WTC11 (cell line): ENCODE results near the gene PKMYT1. TPM values are rescaled to one million over a fixed set of nuclear protein-coding genes. Genes with fewer than 3 reads are reported as not detected.
A peak's percentile ranks its signal among the peaks of the same experiment; 100 is the strongest.

ENCODE experiments used
- ATAC-seq: fragments of 200-7000 bp; cut with Tn5 transposase; 2 replicates; pipeline ENCODE4 v1.10.0; 2021; ENCODE audit warnings: mild to moderate bottlenecking, moderate library complexity
- CTCF ChIA-PET: fragments of 300-600 bp; sonication (Branson Sonifier 250); formaldehyde crosslinking; loops from one replicate; lab custom pipeline; 2021; ENCODE audit warnings: antibody characterized with exemption; lab: Charles Lee
- POLR2A ChIA-PET: fragments of 350-600 bp; sonication (Branson Sonifier 250); formaldehyde crosslinking; loops from one replicate; lab custom pipeline; 2021; ENCODE audit warnings: antibody characterized with exemption; lab: Charles Lee
- DNase-seq: peaks from one replicate; pipeline ENCODE4 v3.0.0; 2021; ENCODE audit warnings: low spot score
- H3K27ac Mint-ChIP-seq: 2 replicates; pipeline ENCODE4 v1.8.0; 2021; ENCODE audit warnings: mixed read lengths
- H3K27me3 Mint-ChIP-seq: 2 replicates; pipeline ENCODE4 v1.8.0; 2021; ENCODE audit warnings: low read depth, mild to moderate bottlenecking, moderate library complexity, mixed read lengths
- H3K36me3 Mint-ChIP-seq: 2 replicates; pipeline ENCODE4 v1.8.0; 2021; ENCODE audit warnings: mixed read lengths
- H3K4me1 Mint-ChIP-seq: 2 replicates; pipeline ENCODE4 v1.8.0; 2022; ENCODE audit warnings: mixed read lengths
- H3K4me3 Mint-ChIP-seq: 2 replicates; pipeline ENCODE4 v1.8.0; 2021; ENCODE audit warnings: mild to moderate bottlenecking, moderate library complexity, mixed read lengths
- H3K9me3 Mint-ChIP-seq: 2 replicates; pipeline ENCODE4 v1.8.0; 2021; ENCODE audit warnings: mixed read lengths
- ATF1 ChIP-seq: sonication (generic); formaldehyde crosslinking; IDR thresholded peaks from 2 replicates; pipeline ENCODE4 v1.8.1; 2023; ENCODE audit warnings: mild to moderate bottlenecking, moderate library complexity, missing genetic modification reagents
- ATF6 ChIP-seq: sonication (generic); formaldehyde crosslinking; IDR thresholded peaks from 2 replicates; pipeline ENCODE4 v1.8.1; 2023; ENCODE audit warnings: mild to moderate bottlenecking, missing genetic modification reagents
- CREB1 ChIP-seq: sonication (generic); formaldehyde crosslinking; IDR thresholded peaks from 2 replicates; pipeline ENCODE4 v1.8.0; 2023; ENCODE audit warnings: mild to moderate bottlenecking, missing genetic modification reagents
- E2F5 ChIP-seq: sonication (generic); formaldehyde crosslinking; IDR thresholded peaks from 2 replicates; pipeline ENCODE4 v1.8.1; 2022; ENCODE audit warnings: mild to moderate bottlenecking, moderate library complexity, missing genetic modification reagents
- FOXK1 ChIP-seq: sonication (generic); formaldehyde crosslinking; IDR thresholded peaks from 2 replicates; pipeline ENCODE4 v1.8.0; 2022; ENCODE audit warnings: mild to moderate bottlenecking, moderate library complexity, missing genetic modification reagents
- FOXP1 ChIP-seq: sonication (generic); formaldehyde crosslinking; IDR thresholded peaks from 2 replicates; pipeline ENCODE4 v1.8.0; 2022; ENCODE audit warnings: missing genetic modification reagents, mild to moderate bottlenecking, moderate library complexity, borderline replicate concordance
- GABPB1 ChIP-seq: sonication (generic); formaldehyde crosslinking; IDR thresholded peaks from 2 replicates; pipeline ENCODE4 v1.8.1; 2023; ENCODE audit warnings: mild to moderate bottlenecking, missing genetic modification reagents
- HMGA2 ChIP-seq: fragments of 250-450 bp; sonication (Bioruptor Pico); IDR thresholded peaks from 2 replicates; pipeline ENCODE4 v1.4.0; 2021; ENCODE audit warnings: mild to moderate bottlenecking, moderate library complexity
- KAT7 ChIP-seq: sonication (generic); formaldehyde crosslinking; IDR thresholded peaks from 2 replicates; pipeline ENCODE4 v1.8.1; 2023; ENCODE audit warnings: missing genetic modification reagents, mild to moderate bottlenecking, borderline replicate concordance
- MYBL2 ChIP-seq: sonication (generic); formaldehyde crosslinking; IDR thresholded peaks from 2 replicates; pipeline ENCODE4 v1.8.1; 2023; ENCODE audit warnings: mild to moderate bottlenecking, moderate library complexity, missing genetic modification reagents
- NR2C2 ChIP-seq: sonication (generic); formaldehyde crosslinking; IDR thresholded peaks from 2 replicates; pipeline ENCODE4 v1.8.0; 2022; ENCODE audit warnings: mild to moderate bottlenecking, missing genetic modification reagents
- OVOL2 ChIP-seq: fragments of 250-450 bp; sonication (Bioruptor Pico); IDR thresholded peaks from 2 replicates; pipeline ENCODE4 v1.9.0; 2021; ENCODE audit warnings: mild to moderate bottlenecking, borderline replicate concordance
- PRDM15 ChIP-seq: sonication (generic); formaldehyde crosslinking; IDR thresholded peaks from 2 replicates; pipeline ENCODE4 v1.8.0; 2022; ENCODE audit warnings: missing genetic modification reagents
- PREB ChIP-seq: sonication (generic); formaldehyde crosslinking; IDR thresholded peaks from 2 replicates; pipeline ENCODE4 v1.8.1; 2022; ENCODE audit warnings: mild to moderate bottlenecking, missing genetic modification reagents, moderate library complexity, borderline replicate concordance
- SMAD3 ChIP-seq: sonication (generic); formaldehyde crosslinking; IDR thresholded peaks from 2 replicates; pipeline ENCODE4 v1.8.0; 2022; ENCODE audit warnings: missing genetic modification reagents, mild to moderate bottlenecking, borderline replicate concordance
- SMAD4 ChIP-seq: sonication (generic); formaldehyde crosslinking; IDR thresholded peaks from 2 replicates; pipeline ENCODE4 v1.8.0; 2022; ENCODE audit warnings: mild to moderate bottlenecking, missing genetic modification reagents
- TEAD4 ChIP-seq: sonication (generic); formaldehyde crosslinking; IDR thresholded peaks from 2 replicates; pipeline ENCODE4 v1.8.0; 2022; ENCODE audit warnings: mild to moderate bottlenecking, missing genetic modification reagents
- ZBTB21 ChIP-seq: sonication (generic); formaldehyde crosslinking; IDR thresholded peaks from 2 replicates; pipeline ENCODE4 v1.8.1; 2023; ENCODE audit warnings: mild to moderate bottlenecking, missing genetic modification reagents, borderline replicate concordance
- ZNF396 ChIP-seq: fragments of 250-450 bp; sonication (Bioruptor Pico); IDR thresholded peaks from 2 replicates; pipeline ENCODE4 v1.8.0; 2021; ENCODE audit warnings: mild to moderate bottlenecking, moderate library complexity, borderline replicate concordance
- ZSCAN18 ChIP-seq: fragments of 250-450 bp; sonication (Bioruptor Pico); IDR thresholded peaks from 2 replicates; pipeline ENCODE4 v2.1.2; 2022; ENCODE audit warnings: mild to moderate bottlenecking, moderate library complexity
- total RNA-seq: library from RNA; stranded (reverse); gene quantifications from 3 replicates; pipeline ENCODE4 v1.2.3, GENCODE V29; 2021

PKMYT1 gene
- total RNA-seq, 1 experiment from 2014 or later = 120 TPM

GRCh38 chr16:2966808-2967191, 13.4 kb downstream of the PKMYT1 start:
- H3K27ac Mint-ChIP-seq = no peak overlapping the region
- ChIA-PET CTCF (interaction anchor here (1.0 to 1.8 kb wide), 7 partner anchors 15 to 248 kb away, joined by 3 to 17 read pairs (median 4); partner anchors contain the start of gene TNFRSF12A), POLR2A (interaction anchor here (1.0 to 1.6 kb wide), 4 partner anchors 41 to 61 kb away, joined by 3 to 5 read pairs (median 4); no protein-coding TSS in a partner anchor)
- ATAC-seq = no peak
- no peaks in the 10 kb centered on the region for H3K9me3 Mint-ChIP-seq
- peak; percentile 37 for DNase-seq
- peaks cover 38% of the 10 kb centered on the region for H3K27me3 Mint-ChIP-seq
- H3K36me3 Mint-ChIP-seq = no peaks in the 10 kb centered on the region
- H3K4me3 Mint-ChIP-seq = no peak overlapping the region
- peaks cover 25% of the 10 kb centered on the region for H3K4me1 Mint-ChIP-seq
- TF ChIP-seq SMAD4 (CRISPR knock-in tag) (no peak), PRDM15 (CRISPR knock-in tag) (peak; percentile 84), ATF6 (no peak), OVOL2 (CRISPR knock-in tag) (no peak)
- TF ChIP-seq, all 79 proteins: peak for 1

GRCh38 chr16:2966043-2966807, 14.0 kb downstream of the PKMYT1 start:
- Mint-ChIP-seq H3K27me3 (peaks cover 38% of the 10 kb centered on the region), H3K9me3 (no peaks in the 10 kb centered on the region), H3K27ac (no peak overlapping the region), H3K4me3 (no peak overlapping the region), H3K36me3 (no peaks in the 10 kb centered on the region), H3K4me1 (peaks cover 25% of the 10 kb centered on the region)
- TF ChIP-seq ZBTB21 (CRISPR knock-in tag) (no peak), SMAD3 (CRISPR knock-in tag) (no peak), HMGA2 (no peak), CREB1 (CRISPR knock-in tag) (no peak), FOXP1 (no peak), TEAD4 (CRISPR knock-in tag) (no peak)
- DNase-seq (peak; percentile 37), ATAC-seq (no peak)
- ChIA-PET POLR2A (interaction anchor here (1.1 to 1.6 kb wide), 4 partner anchors 8 to 62 kb away, joined by 3 to 5 read pairs (median 4); no protein-coding TSS in a partner anchor), CTCF (interaction anchor here (1.0 to 5.4 kb wide), 8 partner anchors 16 to 128 kb away, joined by 3 to 43 read pairs (median 12); partner anchors contain the start of gene PKMYT1)

- Mint-ChIP-seq H3K36me3 (no peaks in the 10 kb centered on the region), H3K4me3 (peak overlapping the region; percentile 89), H3K9me3 (no peaks in the 10 kb centered on the region), H3K27me3 (peaks cover 38% of the 10 kb centered on the region), H3K27ac (no peak overlapping the region), H3K4me1 (peaks cover 15% of the 10 kb centered on the region)
- ATAC-seq (peak; percentile 56), DNase-seq (peak; percentile 98)
- POLR2A ChIA-PET = interaction anchor here (0.9 to 1.2 kb wide), 6 partner anchors 9 to 60 kb away, joined by 3 to 6 read pairs (median 4); partner anchors contain the start of gene PKMYT1
- CTCF ChIA-PET = interaction anchor here (0.6 to 5.4 kb wide), 39 partner anchors 8 to 635 kb away, joined by 3 to 43 read pairs (median 4); partner anchors contain the start of genes FLYWCH1, FLYWCH2, PKMYT1 and PRSS21
- TF ChIP-seq CREB1 (CRISPR knock-in tag) = 0 out of 2 replicates have a peak, but pooled peaks have one; percentile 20
- no peak for TF ChIP-seq MYBL2
- TF ChIP-seq ZNF396 (CRISPR knock-in tag) = no peak
- TF ChIP-seq NR2C2 (CRISPR knock-in tag) = no peak
- no peak for TF ChIP-seq PREB (CRISPR knock-in tag)
- TF ChIP-seq ATF1 (CRISPR knock-in tag) = no peak
- no peak for TF ChIP-seq GABPB1 (CRISPR knock-in tag)
- no peak for TF ChIP-seq ZSCAN18 (CRISPR knock-in tag)
- no peak for TF ChIP-seq E2F5 (CRISPR knock-in tag)
- 0 out of 2 replicates have a peak, but pooled peaks have one; percentile 20 for TF ChIP-seq FOXK1
- 0 out of 2 replicates have a peak, but pooled peaks have one; percentile 30 for TF ChIP-seq KAT7 (CRISPR knock-in tag)
Measured at GRCh38 chr16:2964475-2965336, 15.5 kb downstream of the PKMYT1 start.
